Liver (tissue), 9 donors: ENCODE results near the gene SGF29. TPM values are rescaled to one million over a fixed set of nuclear protein-coding genes. Genes with fewer than 3 reads are reported as not detected.
"Not testable (repeated sequence)": the region's sequence is repeated elsewhere in the genome, so short reads cannot be mapped to it uniquely, and the experiment has no call there.

Experiments
- DNase-seq: peaks from one replicate; pipeline ENCODE4 v3.0.0-alpha.2; 2017; ENCODE audit warnings: low spot score
- H3K27ac ChIP-seq, 2 donors: one replicate each; pipeline ENCODE4 v1.7.0; 2013; ENCODE audit warnings: inconsistent platforms in 2 of 2, low read length in 2 of 2, control low read depth in 1 of 2, low read depth in 1 of 2, mild to moderate bottlenecking in 1 of 2
- H3K27me3 ChIP-seq, 4 donors: one replicate each; pipeline versions ENCODE4 v1.6.1 to v1.7.0; 2013; ENCODE audit warnings: low read length in 3 of 4, inconsistent platforms in 1 of 4, mild to moderate bottlenecking in 1 of 4, moderate library complexity in 1 of 4; ENCODE audit not compliant: control insufficient read depth in 4 of 4, insufficient read depth in 4 of 4
- H3K36me3 ChIP-seq, 4 donors: one replicate each; pipeline versions ENCODE4 v1.6.1 to v1.7.0; 2013; ENCODE audit warnings: low read length in 3 of 4, mild to moderate bottlenecking in 3 of 4, low read depth in 1 of 4, moderate library complexity in 1 of 4; ENCODE audit not compliant: control insufficient read depth in 4 of 4, insufficient read depth in 3 of 4
- H3K4me1 ChIP-seq, 4 donors: one replicate each; pipeline versions ENCODE4 v1.6.1 to v1.7.0; 2013; ENCODE audit warnings: low read length in 3 of 4, mild to moderate bottlenecking in 3 of 4, moderate library complexity in 1 of 4; ENCODE audit not compliant: control insufficient read depth in 4 of 4, insufficient read depth in 4 of 4
- H3K4me3 ChIP-seq, 3 donors: one replicate each; pipeline versions ENCODE4 v1.6.1 to v1.7.0; 2013; ENCODE audit warnings: low read length in 3 of 3, control low read depth in 1 of 3, low read depth in 1 of 3, mild to moderate bottlenecking in 1 of 3
- H3K9ac ChIP-seq, 2 donors: one replicate each; pipeline ENCODE4 v1.7.0; 2013; ENCODE audit warnings: low read length in 2 of 2, mild to moderate bottlenecking in 2 of 2, moderate library complexity in 2 of 2, control low read depth in 1 of 2, low read depth in 1 of 2
- H3K9me3 ChIP-seq, 4 donors: one replicate each; pipeline versions ENCODE4 v1.6.1 to v1.7.0; 2013; ENCODE audit warnings: low read length in 3 of 4; ENCODE audit not compliant: control insufficient read depth in 4 of 4
- ATF3 ChIP-seq: IDR thresholded peaks from 2 replicates; pipeline ENCODE4 v1.6.1; 2016; ENCODE audit warnings: antibody characterized with exemption
- CTCF ChIP-seq: fragments of 150-350 bp; IDR thresholded peaks from 2 replicates; pipeline ENCODE4 v1.5.1; 2017; ENCODE audit warnings: improper control_type of control experiment, low read depth, low read length; ENCODE audit not compliant: missing input control
- EGR1 ChIP-seq, 2 donors: IDR thresholded peaks; 2 replicates each; pipeline ENCODE4 v1.6.1; 2016 to 2018; ENCODE audit warnings: antibody characterized with exemption in 2 of 2, low read depth in 2 of 2
- FOXA1 ChIP-seq: IDR thresholded peaks from 2 replicates; pipeline ENCODE4 v1.6.1; 2016; ENCODE audit warnings: antibody characterized with exemption
- FOXA2 ChIP-seq: IDR thresholded peaks from 2 replicates; pipeline ENCODE4 v1.6.1; 2016; ENCODE audit warnings: antibody characterized with exemption
- HNF4A ChIP-seq, 2 donors: conservative IDR thresholded peaks; 2 replicates each; pipeline ENCODE4 v1.6.1; 2016; ENCODE audit warnings: antibody characterized with exemption in 2 of 2, mild to moderate bottlenecking in 2 of 2
- HNF4G ChIP-seq: IDR thresholded peaks from 2 replicates; pipeline ENCODE4 v1.6.1; 2016; ENCODE audit warnings: antibody characterized with exemption
- MAX ChIP-seq: IDR thresholded peaks from 2 replicates; pipeline ENCODE4 v1.6.1; 2016; ENCODE audit warnings: antibody characterized with exemption
- NR2F2 ChIP-seq: IDR thresholded peaks from 2 replicates; pipeline ENCODE4 v1.6.1; 2016; ENCODE audit warnings: antibody characterized with exemption
- RAD21 ChIP-seq, 2 donors: IDR thresholded peaks; 2 replicates each; pipeline ENCODE4 v1.6.1; 2016; ENCODE audit warnings: antibody characterized with exemption in 2 of 2, mild to moderate bottlenecking in 2 of 2
- RXRA ChIP-seq, 2 donors: IDR thresholded peaks; 2 replicates each; pipeline ENCODE4 v1.6.1; 2017 to 2018; ENCODE audit warnings: antibody characterized with exemption in 2 of 2, mild to moderate bottlenecking in 1 of 2
- SP1 ChIP-seq: IDR thresholded peaks from 2 replicates; pipeline ENCODE4 v1.6.1; 2018; ENCODE audit warnings: antibody characterized with exemption, mild to moderate bottlenecking
- TAF1 ChIP-seq: conservative IDR thresholded peaks from 2 replicates; pipeline ENCODE4 v1.6.1; 2016; ENCODE audit warnings: antibody characterized with exemption, mild to moderate bottlenecking
- YY1 ChIP-seq: IDR thresholded peaks from 2 replicates; pipeline ENCODE4 v1.6.1; 2016; ENCODE audit warnings: antibody characterized with exemption, mild to moderate bottlenecking
- WGBS: extraction: QIAGEN DNeasy Blood & Tissue Kit; methylation state at CpG from one replicate; pipeline ENCODE4 v1.1.7; 2013; 5-methylcytosine and 5-hydroxymethylcytosine counted together
- polyA plus RNA-seq, 2 donors: library from polyadenylated mRNA; stranded (reverse) in 1 of 2; unstranded in 1 of 2; fragments of 200-250 nt in 1 of 2; fragments of >200 nt in 1 of 2; fragmentation: Nextera tagmentation in 1 of 2; extraction: Ambion mirVana in 1 of 2; gene quantifications; one replicate each; pipeline versions ENCODE4 v1.2.1 to v1.2.3, GENCODE V29; 2013 to 2015
- total RNA-seq, 2 donors: library from RNA; depleted of rRNA; stranded (reverse); fragments of >200 nt; gene quantifications; one replicate each; pipeline ENCODE4 v1.2.3, GENCODE V29; 2014
- donor health status: healthy.
- donor health status: healthy.
- donor health status: healthy.
- donor health status: healthy.
- donor health status: healthy.

The SGF29 gene
- total and polyA plus RNA-seq, 4 donors, result 6.5 to 18.1 (median 10.5) TPM

GRCh38 chr16:28563218-28563617 is 9.5 kb downstream of the SGF29 start:
- Histone ChIP-seq H3K4me1 (peaks cover 0 to 3% (median 2%) of the 10 kb centered on the region in 4 donors), H3K9ac (no peak overlapping the region), H3K27me3 (no peaks in the 10 kb centered on the region), H3K9me3 (no peaks in the 10 kb centered on the region), H3K27ac (no peak overlapping the region), H3K4me3 (no peak overlapping the region), H3K36me3 (peaks cover 0 to 6% (median 2%) of the 10 kb centered on the region in 4 donors)
- no peak for DNase-seq
- WGBS, result 82% methylated on average over 6 of the region's 6 CpGs
- no peak for TF ChIP-seq ATF3
- no peak for TF ChIP-seq CTCF
- no peak for TF ChIP-seq EGR1 (IDR thresholded peaks at IDR 0.05; ENCODE audit: low read depth in 2 of 2)
- no peak for TF ChIP-seq YY1
- no peak for TF ChIP-seq RXRA (IDR thresholded peaks at IDR 0.05)
- TF ChIP-seq FOXA1, result no peak
- TF ChIP-seq FOXA2, result no peak
- no peak for TF ChIP-seq MAX
- TF ChIP-seq TAF1, result no peak
- no peak for TF ChIP-seq HNF4A (conservative IDR thresholded peaks at IDR 0.05)
- no peak for TF ChIP-seq HNF4G
- no peak for TF ChIP-seq SP1

GRCh38 chr16:28566233-28566925 is 12.7 kb downstream of the SGF29 start:
- H3K4me1 ChIP-seq, H3K27ac ChIP-seq, DNase-seq, H3K4me3 ChIP-seq, H3K27me3 ChIP-seq, H3K9ac ChIP-seq, H3K9me3 ChIP-seq, H3K36me3 ChIP-seq: not testable (repeated sequence)
- 98% methylated on average over 4 of the region's 4 CpGs for WGBS

- TF ChIP-seq TAF1 (no peak), MAX (no peak), NR2F2 (no peak), RAD21 (IDR thresholded peaks at IDR 0.05) (no peak)
- Histone ChIP-seq H3K9ac (no peak overlapping the region), H3K4me3 (no peak overlapping the region), H3K36me3 (no peaks in the 10 kb centered on the region), H3K4me1 (peaks cover 0 to 2% (median 0%) of the 10 kb centered on the region in 4 donors), H3K27me3 (no peaks in the 10 kb centered on the region), H3K27ac (no peak overlapping the region), H3K9me3 (no peaks in the 10 kb centered on the region)
- DNase-seq, result no peak
- WGBS, result 98% methylated on average over 2 of the region's 2 CpGs
Measured at GRCh38 chr16:28567292-28567691, 13.6 kb downstream of the SGF29 start.
